DMS 273 (cell line): ENCODE data around the gene ADCY10.
"Not testable (repeated sequence)": the region's sequence is repeated elsewhere in the genome, so short reads cannot be mapped to it uniquely, and the experiment has no call there.

Experiments used
- DNase-seq: peaks from one replicate; lab custom pipeline; 2025; ENCODE audit not compliant: unreplicated experiment; lab: John Stamatoyannopoulos, UW

ADCY10 gene

DNA sequence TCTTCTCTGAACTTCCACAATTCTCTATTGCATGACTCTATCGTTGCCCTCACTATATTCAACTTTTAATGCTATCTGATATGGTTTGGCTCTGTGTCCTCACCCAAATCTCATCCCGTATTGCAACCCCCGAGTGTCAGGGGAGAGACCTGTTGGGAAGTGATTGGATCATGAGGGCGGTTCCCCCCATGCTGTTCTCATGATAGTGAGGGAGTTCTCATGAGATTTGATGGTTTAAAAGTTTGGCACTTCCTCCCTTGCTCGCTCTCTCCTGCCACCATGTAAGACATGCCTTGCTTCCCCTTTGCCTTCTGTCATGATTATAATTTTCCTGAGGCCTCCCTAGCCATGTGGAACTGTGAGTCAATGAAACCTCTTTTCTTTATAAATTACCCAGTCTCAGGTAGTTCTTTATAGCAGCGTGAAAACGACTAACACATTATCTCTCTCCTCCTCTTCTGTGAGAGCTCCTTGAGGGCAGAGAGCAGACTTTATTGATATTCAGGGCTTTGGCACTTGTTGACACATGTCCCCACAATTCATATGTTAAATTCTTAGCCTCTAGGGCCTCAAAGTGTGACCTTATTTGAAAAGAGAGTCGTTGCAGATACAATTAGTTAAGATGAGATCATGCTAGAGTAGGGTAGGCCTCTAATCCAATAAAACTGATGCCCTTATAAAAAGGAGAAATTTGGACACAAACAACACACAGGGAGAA lies 52.1 kb downstream of the ADCY10 start:
- no peak for DNase-seq

- DNase-seq: peak; percentile 41
These were observed 53.6 kb downstream of the ADCY10 start for GRCh38 chr1:167860231-167860923.

DNA sequence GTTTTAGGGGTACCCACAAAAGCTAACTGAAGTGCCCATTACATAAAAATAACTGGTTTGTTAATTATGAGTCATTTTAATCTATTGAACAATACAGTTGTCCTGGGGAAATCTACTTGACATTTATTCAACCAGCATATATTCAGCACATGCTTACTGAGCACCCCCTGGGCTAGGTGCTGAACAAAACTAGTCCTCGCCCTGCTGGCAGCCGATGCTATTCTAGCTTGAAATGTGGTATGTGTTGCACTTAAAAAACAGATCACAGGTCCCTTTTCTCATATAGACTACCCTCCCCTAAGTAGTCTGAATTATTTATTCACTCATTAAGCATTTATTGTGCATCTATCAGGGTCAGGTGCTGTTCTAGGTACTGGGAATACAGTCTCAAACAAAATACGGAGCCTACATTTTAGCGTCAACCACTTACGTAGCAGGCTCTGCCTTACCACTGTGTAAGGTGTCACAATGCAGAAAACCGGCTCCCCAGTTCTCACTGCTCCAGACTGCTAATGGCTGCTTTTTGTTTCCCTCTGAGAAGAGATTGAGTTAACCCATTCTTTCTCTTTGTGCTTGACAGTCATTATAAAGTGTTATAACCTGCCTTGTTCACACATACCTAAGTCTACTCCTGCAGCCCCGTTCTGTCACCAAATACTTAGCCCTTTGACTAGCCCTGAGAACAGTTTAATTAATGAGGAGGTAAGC lies 57.1 kb downstream of the ADCY10 start:
- no peak for DNase-seq

DNA sequence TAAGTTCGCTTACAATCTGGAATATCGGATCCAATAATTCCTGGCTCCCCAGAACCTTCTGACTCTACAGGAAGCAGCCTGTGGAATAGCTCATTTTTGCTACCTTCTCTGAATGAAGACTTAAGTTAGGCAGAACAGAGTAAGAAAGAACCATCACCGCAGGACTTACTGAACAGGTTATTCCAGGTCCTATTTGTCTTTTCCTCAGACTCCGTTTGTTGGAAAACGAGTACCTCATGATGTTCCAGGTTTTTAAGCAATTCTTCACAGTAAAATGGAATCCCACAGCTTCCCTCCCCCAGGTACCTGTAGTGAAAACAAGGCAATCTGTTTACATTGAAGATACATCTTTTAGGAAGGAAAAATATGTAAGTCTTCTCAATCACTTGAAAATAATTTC lies 59.8 kb downstream of the ADCY10 start:
- no peak for DNase-seq

DNA sequence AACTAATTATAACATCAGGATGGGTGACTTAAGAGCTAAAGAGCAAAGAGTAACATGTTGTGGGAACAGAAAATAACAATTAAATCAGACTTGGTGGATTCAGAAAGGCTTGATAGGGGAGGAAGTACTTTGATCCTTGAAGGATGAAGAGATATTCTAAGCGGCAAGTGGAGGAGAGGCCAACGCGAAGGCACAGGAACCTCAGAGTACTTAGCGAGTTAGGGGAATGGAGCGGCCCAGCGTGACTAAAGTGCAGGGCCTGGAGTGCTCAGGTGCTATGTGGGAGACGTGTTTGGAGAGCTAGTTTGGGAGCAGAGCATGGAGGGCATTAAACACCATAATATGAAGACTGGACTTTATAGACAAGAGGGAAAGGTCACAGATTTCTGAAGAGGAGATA lies 64.3 kb downstream of the ADCY10 start:
- DNase-seq: no peak

DNA sequence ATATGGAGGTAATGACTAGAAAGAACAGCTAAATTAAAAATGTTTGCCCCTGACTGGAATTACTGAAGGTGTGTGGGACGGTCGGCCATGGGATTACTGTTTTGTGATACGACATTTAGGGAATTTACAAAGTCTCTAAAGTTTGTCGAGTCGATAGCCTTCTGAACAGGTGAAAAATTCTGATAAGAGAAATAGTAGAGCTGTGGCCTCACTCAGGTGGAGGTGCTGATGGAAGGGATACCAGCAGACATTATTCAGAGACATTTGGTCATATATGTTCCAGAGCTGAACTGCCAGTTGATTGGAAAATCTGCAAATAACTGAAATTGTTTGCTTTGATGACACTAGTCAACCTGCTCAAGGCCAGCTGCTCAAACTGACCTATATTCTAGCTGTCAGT lies 71.1 kb downstream of the ADCY10 start:
- DNase-seq: no peak

- DNase-seq: no peak
These were observed 72.4 kb downstream of the ADCY10 start for GRCh38 chr1:167841530-167841929.

- no peak for DNase-seq
These were observed 74.9 kb downstream of the ADCY10 start for GRCh38 chr1:167839009-167839408.

DNA sequence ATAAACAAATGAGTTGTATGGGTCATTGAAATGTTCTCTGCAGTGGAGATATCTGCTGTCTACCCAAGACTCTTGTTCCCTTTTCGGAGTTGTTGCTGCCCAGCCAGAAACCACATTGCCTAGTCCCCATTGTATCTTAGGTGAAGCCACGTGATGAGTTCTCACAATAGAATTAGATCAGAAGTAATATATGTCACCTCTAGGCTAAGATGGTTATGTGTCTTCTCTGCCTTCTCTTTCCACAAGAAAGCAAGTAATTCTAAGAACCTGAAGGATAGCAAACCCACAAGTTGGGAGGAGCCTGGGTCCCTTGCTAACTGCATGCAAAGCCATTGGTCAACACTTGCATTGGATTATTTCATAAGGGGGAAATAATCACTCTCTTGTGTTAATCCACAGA lies 76.6 kb downstream of the ADCY10 start:
- no peak for DNase-seq

DNA sequence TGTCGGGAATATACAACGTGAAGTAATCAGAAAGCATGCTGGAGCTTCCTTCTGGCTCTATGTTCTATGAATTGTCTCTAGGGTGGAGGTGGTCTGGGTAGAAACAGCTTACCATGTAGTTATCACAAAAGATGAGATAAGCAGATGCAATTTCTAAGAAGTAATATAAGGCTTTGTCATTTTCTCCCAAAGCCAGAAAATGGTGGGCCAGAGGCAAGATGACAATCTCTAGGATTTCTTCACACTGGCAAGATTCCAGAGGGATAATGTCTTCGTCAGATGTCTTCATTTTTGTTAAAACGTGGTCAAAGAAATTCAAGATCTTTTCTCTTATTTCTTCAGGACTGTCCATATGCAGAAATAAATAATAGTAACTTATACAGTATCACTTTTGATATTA lies 77.7 kb downstream of the ADCY10 start:
- DNase-seq: no peak

GRCh38 chr1:167833904-167834303 lies 80.0 kb downstream of the ADCY10 start:
- DNase-seq: no peak

- no peak for DNase-seq
These were observed 81.2 kb downstream of the ADCY10 start for GRCh38 chr1:167832693-167833092.

- not testable (repeated sequence) for DNase-seq
These were observed 83.3 kb downstream of the ADCY10 start for GRCh38 chr1:167830668-167831067.

- DNase-seq: no peak
These were observed 84.1 kb downstream of the ADCY10 start for GRCh38 chr1:167829868-167830267.

DNA sequence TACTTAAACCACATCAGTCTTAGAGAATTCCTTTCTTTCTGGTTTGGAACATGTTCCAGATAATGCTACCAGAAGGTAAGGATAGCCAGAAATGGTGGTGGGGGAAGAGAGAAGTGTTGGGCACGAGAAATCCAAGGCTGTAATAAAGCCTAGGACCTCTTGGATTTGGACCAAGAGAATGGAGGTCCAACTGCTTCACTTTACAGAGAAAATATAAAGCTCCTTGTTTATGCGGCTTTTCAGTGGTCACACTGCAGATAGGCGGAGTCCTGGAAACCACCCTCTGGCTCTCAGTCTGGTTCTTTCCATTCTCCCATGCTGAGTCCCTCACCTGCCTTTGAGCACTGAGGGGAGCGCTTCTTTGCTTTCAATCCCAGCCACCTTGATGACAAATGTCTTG lies 87.8 kb downstream of the ADCY10 start:
- DNase-seq: peak; percentile 24

GRCh38 chr1:167825419-167826079 lies 88.4 kb downstream of the ADCY10 start:
- no peak for DNase-seq

- DNase-seq: peak; percentile 83
These were observed 89.7 kb downstream of the ADCY10 start for GRCh38 chr1:167824163-167824794.

GRCh38 chr1:167821969-167822685 lies 91.8 kb downstream of the ADCY10 start:
- no peak for DNase-seq

- DNase-seq: no peak
These were observed 92.6 kb downstream of the ADCY10 start for GRCh38 chr1:167821356-167821685.

GRCh38 chr1:167820684-167821355 lies 93.1 kb downstream of the ADCY10 start:
- DNase-seq: no peak
